Measurements from ENCODE around the gene GLI2. TPM values are rescaled to one million over a fixed set of nuclear protein-coding genes. Genes with fewer than 3 reads are reported as not detected.
A peak's percentile ranks its signal among the peaks of the same experiment; 100 is the strongest.

The GLI2 gene
- total and polyA plus RNA-seq, 5 experiments from 2014 or later, result not detected

DNA sequence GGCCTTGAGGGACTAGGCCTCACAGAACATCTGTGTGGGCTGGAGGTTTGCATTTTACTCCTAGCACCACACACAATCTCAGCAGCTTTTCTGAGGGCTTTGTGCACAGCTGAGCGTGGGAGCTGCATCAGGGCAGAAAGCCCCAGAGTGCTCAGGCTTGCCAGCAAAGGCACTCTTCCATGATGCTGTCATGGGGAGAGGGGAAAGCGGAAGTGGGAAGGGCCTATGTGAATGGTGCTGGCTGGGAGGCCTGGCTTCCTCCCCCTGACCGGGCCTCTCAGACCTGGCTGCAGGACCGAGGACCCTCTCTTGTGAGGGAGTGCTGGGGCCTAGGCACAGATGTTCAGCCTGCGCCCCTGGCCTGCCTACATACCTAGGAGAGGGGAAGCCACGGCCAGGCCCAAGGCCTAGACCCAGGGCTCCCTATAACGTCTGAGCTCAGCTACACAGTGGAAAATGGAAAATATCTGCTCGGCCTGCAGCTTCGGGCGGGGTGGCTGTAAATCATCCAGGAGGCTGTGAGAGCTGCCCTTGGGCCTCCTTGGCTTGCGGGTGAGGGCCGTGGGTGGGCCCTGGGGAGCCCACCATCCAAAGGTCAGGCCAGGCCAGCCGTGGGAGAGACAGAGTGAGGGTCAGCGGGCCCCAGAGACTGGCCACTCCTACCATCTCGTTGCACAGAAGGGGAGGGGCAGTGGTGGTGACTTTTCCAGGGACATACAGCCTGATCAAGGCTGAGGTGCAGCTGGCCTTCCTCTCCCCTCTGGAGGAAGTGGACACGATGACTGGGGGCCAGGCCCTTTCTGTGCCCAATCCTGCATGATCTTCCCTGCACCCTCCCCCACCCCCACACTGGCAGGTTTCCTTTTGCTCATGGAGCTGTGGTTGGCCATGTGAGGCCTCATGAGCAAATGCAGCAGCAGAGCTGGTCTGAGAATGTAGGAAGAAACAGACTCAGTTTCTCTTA, 22.8 kb downstream of the GLI2 start:
- Mint-ChIP-seq H3K4me3 (no peak overlapping the region), H3K36me3 (no peaks in the 10 kb centered on the region), H3K27ac (no peak overlapping the region), H3K27me3 (peaks cover 0 to 21% (median 16%) of the 10 kb centered on the region in 5 donors), H3K4me1 (peaks cover 0 to 1% (median 0%) of the 10 kb centered on the region in 4 donors), H3K9me3 (peaks cover 0 to 3% (median 0%) of the 10 kb centered on the region in 9 donors)
- ATAC-seq (no peak), DNase-seq (peak in 1 of 10 donors; percentile 44)
- POLR2A ChIA-PET, result no interaction called here

- no peak overlapping the region for H3K27ac Mint-ChIP-seq
- no peak overlapping the region for H3K4me3 Mint-ChIP-seq
- H3K27me3 Mint-ChIP-seq, result peaks cover 0 to 21% (median 16%) of the 10 kb centered on the region in 5 donors
- peaks cover 0 to 1% (median 0%) of the 10 kb centered on the region in 4 donors for H3K4me1 Mint-ChIP-seq
- H3K9me3 Mint-ChIP-seq, result peaks cover 0 to 3% (median 0%) of the 10 kb centered on the region in 9 donors
- POLR2A ChIA-PET, result no interaction called here
- DNase-seq (peak in 1 of 10 donors; percentile 18), ATAC-seq (no peak)
- H3K36me3 Mint-ChIP-seq, result no peaks in the 10 kb centered on the region
Measured at GRCh38 chr2:120759543-120760331, 24.1 kb downstream of the GLI2 start.

DNA sequence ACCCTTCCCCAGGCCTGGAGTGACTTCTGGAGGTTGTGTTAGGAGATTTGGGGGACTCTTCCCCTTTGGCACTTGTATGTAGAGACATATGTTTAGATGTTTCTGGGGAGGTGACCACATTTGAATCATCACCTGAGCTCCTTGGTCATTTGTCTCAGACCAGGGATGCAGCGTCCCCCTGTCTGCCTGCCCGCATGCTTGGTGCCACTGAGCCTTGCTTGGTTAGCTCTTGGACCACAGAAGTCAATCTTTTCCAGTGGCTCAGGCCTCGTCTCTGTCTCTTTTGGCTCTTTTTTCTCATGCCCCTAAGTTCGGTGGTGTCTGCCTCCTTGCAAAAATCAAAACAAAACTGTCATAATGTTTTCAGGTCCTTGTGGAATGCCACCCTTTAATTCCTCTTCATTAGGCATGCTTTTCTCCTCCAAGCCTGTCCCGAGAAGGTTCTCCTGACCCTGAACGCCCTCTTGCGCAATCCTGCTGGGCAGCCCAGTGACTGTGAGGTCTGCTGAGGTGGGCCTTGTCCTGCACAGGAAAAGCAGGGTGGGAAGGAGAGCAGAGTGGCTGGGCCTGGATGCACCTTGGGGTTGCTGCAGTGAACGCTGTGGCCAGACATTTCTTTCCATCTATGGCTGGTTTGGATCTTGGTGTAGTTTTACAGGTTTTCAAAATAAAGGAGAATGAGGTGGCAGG, 24.9 kb downstream of the GLI2 start:
- Mint-ChIP-seq H3K4me3 (no peak overlapping the region), H3K27me3 (peaks cover 0 to 21% (median 16%) of the 10 kb centered on the region in 5 donors), H3K9me3 (peaks cover 0 to 3% (median 0%) of the 10 kb centered on the region in 9 donors), H3K4me1 (peaks cover 0 to 1% (median 0%) of the 10 kb centered on the region in 4 donors), H3K27ac (no peak overlapping the region), H3K36me3 (no peaks in the 10 kb centered on the region)
- ATAC-seq (no peak), DNase-seq (peak in 1 of 10 donors; percentile 14)
- POLR2A ChIA-PET, result no interaction called here

- Mint-ChIP-seq H3K36me3 (no peaks in the 10 kb centered on the region), H3K27me3 (peaks cover 1 to 21% (median 16%) of the 10 kb centered on the region in 5 donors), H3K4me1 (peaks cover 0 to 1% (median 0%) of the 10 kb centered on the region in 4 donors), H3K4me3 (no peak overlapping the region), H3K9me3 (peaks cover 0 to 3% (median 0%) of the 10 kb centered on the region in 9 donors), H3K27ac (no peak overlapping the region)
- POLR2A ChIA-PET, result no interaction called here
- peak in 1 of 10 donors; percentile 37 for DNase-seq
- ATAC-seq, result no peak
Measured at GRCh38 chr2:120761164-120761861, 25.6 kb downstream of the GLI2 start.

DNA sequence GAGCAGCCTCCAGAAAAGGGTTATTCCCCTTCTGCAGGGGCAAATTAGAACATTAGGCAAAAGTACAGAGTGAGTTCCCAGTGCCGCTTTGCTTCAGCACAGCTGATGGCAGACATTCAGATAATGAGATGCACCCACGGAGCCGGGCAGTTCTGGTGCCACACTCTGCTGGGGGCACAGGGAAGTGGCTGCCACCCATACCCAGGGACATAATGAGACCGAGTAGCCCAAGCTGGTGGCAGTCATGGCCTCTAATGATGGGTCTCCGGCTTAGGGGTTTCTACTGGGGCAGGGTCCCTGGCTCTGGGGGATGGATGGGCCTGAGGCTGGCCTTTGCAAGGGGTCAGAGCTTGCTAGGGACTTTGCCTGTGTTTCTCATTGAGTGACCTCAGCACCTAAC, 26.2 kb downstream of the GLI2 start:
- POLR2A ChIA-PET, result no interaction called here
- peaks cover 0 to 1% (median 0%) of the 10 kb centered on the region in 4 donors for H3K4me1 Mint-ChIP-seq
- ATAC-seq, result no peak
- H3K4me3 Mint-ChIP-seq, result no peak overlapping the region
- H3K27ac Mint-ChIP-seq, result no peak overlapping the region
- H3K27me3 Mint-ChIP-seq, result peaks cover 1 to 21% (median 13%) of the 10 kb centered on the region in 5 donors
- H3K36me3 Mint-ChIP-seq, result no peaks in the 10 kb centered on the region
- H3K9me3 Mint-ChIP-seq, result peaks cover 0 to 3% (median 0%) of the 10 kb centered on the region in 9 donors
- DNase-seq, result peak in 1 of 10 donors; percentile 31

- ATAC-seq, result no peak
- Mint-ChIP-seq H3K36me3 (no peaks in the 10 kb centered on the region), H3K27ac (no peak overlapping the region), H3K27me3 (peaks cover 1 to 20% (median 9%) of the 10 kb centered on the region in 5 donors), H3K4me3 (no peak overlapping the region), H3K9me3 (peaks cover 0 to 3% (median 0%) of the 10 kb centered on the region in 9 donors), H3K4me1 (peaks cover 0 to 1% (median 0%) of the 10 kb centered on the region in 4 donors)
- peak in 1 of 10 donors; percentile 52 for DNase-seq
- POLR2A ChIA-PET, result no interaction called here
Measured at GRCh38 chr2:120762341-120763061, 26.8 kb downstream of the GLI2 start.

- H3K27ac Mint-ChIP-seq, result no peak overlapping the region
- H3K4me3 Mint-ChIP-seq, result no peak overlapping the region
- H3K9me3 Mint-ChIP-seq, result no peaks in the 10 kb centered on the region
- ATAC-seq (no peak), DNase-seq (peak in 1 of 10 donors; percentile 58)
- no peaks in the 10 kb centered on the region for H3K4me1 Mint-ChIP-seq
- H3K27me3 Mint-ChIP-seq, result peaks cover 1 to 11% (median 6%) of the 10 kb centered on the region in 5 donors
- H3K36me3 Mint-ChIP-seq, result no peaks in the 10 kb centered on the region
- POLR2A ChIA-PET, result no interaction called here
Measured at GRCh38 chr2:120763508-120763907, 27.8 kb downstream of the GLI2 start.

DNA sequence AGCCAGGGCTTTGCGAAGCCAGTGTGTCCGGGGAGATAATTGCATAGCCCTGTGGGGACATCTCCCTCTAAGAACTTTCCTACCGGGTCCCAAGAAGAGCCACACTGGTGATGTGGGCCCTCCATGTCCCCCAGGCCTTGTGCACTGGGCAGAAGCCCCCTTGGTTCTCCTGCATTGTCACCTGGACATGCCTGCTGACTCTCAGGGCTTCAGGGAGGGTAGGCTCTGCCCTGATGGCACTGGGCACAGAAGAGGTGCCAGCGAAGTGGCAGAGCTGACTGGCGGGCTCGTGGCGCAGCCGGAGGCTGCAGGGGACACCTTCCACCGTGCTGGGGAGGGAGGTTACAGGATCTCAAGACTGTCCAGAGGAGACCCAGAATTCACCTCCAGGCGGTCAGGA, 28.3 kb downstream of the GLI2 start:
- ATAC-seq, result no peak
- no peak overlapping the region for H3K4me3 Mint-ChIP-seq

DNA sequence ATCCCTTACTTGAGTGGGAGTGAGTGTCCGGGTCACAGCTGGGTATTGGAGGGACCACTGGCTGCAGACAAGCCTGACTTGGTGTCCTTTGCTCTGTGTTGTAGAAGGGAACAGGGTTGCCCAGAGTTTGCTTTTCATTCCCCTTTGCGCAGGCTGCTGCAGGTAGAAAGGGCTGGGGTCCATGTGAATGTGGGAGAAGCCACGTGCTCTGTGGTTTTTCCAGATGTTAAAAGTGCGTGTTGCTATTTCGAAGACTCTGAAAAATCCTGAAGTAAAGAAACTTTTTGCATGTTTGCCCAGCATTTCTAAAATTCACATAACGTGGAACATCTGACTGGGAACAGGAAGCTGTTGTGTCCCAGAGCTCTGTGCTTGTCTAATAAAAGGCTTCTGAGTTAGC, 28.8 kb downstream of the GLI2 start:
- Mint-ChIP-seq H3K27me3 (peaks cover 1 to 11% (median 6%) of the 10 kb centered on the region in 5 donors), H3K4me3 (no peak overlapping the region), H3K36me3 (no peaks in the 10 kb centered on the region), H3K4me1 (no peaks in the 10 kb centered on the region), H3K27ac (no peak overlapping the region), H3K9me3 (no peaks in the 10 kb centered on the region)
- DNase-seq (no peak), ATAC-seq (no peak)
- POLR2A ChIA-PET, result no interaction called here

More for the DNA sequence above, 28.3 kb downstream of the GLI2 start:
- H3K4me1 Mint-ChIP-seq, result no peaks in the 10 kb centered on the region
- H3K27me3 Mint-ChIP-seq, result peaks cover 1 to 11% (median 6%) of the 10 kb centered on the region in 5 donors
- POLR2A ChIA-PET, result no interaction called here
- H3K9me3 Mint-ChIP-seq, result no peaks in the 10 kb centered on the region
- peak in 1 of 10 donors; percentile 50 for DNase-seq
- no peak overlapping the region for H3K27ac Mint-ChIP-seq
- no peaks in the 10 kb centered on the region for H3K36me3 Mint-ChIP-seq

- peak in 1 of 10 donors; percentile 40 for DNase-seq
- Mint-ChIP-seq H3K4me3 (no peak overlapping the region), H3K4me1 (no peaks in the 10 kb centered on the region), H3K27me3 (peaks cover 1 to 9% (median 6%) of the 10 kb centered on the region in 5 donors), H3K9me3 (no peaks in the 10 kb centered on the region), H3K36me3 (no peaks in the 10 kb centered on the region), H3K27ac (peak overlapping the region in 1 of 10 donors; percentile 87)
- no peak for ATAC-seq
- POLR2A ChIA-PET, result no interaction called here
Measured at GRCh38 chr2:120764991-120765677, 29.5 kb downstream of the GLI2 start.

Data from naive thymus-derived CD8-positive, alpha-beta T cell (primary cell).